Gastroesophageal sphincter (tissue), 3 donors: ENCODE measurements around the gene SDSL.

Source experiments
- POLR2A ChIP-seq, 2 donors: fragments of 450-650 bp; IDR thresholded peaks; one replicate each; pipeline ENCODE4 v1.6.1; 2017; ENCODE audit warnings: antibody characterized with exemption in 2 of 2, mild to moderate bottlenecking in 2 of 2, moderate library complexity in 1 of 2
- TF ChIP-seq, protein P1 (sequence below), 4 experiments: fragments of 200-600 bp in 2 of 4; fragments of 450-650 bp in 2 of 4; sonication (generic) in 1 of 4; IDR thresholded peaks; one replicate each; pipeline ENCODE4 v1.5.1; 2017 to 2019; ENCODE audit warnings: antibody characterized with exemption in 4 of 4, mild to moderate bottlenecking in 2 of 4, moderate library complexity in 2 of 4

DNA sequence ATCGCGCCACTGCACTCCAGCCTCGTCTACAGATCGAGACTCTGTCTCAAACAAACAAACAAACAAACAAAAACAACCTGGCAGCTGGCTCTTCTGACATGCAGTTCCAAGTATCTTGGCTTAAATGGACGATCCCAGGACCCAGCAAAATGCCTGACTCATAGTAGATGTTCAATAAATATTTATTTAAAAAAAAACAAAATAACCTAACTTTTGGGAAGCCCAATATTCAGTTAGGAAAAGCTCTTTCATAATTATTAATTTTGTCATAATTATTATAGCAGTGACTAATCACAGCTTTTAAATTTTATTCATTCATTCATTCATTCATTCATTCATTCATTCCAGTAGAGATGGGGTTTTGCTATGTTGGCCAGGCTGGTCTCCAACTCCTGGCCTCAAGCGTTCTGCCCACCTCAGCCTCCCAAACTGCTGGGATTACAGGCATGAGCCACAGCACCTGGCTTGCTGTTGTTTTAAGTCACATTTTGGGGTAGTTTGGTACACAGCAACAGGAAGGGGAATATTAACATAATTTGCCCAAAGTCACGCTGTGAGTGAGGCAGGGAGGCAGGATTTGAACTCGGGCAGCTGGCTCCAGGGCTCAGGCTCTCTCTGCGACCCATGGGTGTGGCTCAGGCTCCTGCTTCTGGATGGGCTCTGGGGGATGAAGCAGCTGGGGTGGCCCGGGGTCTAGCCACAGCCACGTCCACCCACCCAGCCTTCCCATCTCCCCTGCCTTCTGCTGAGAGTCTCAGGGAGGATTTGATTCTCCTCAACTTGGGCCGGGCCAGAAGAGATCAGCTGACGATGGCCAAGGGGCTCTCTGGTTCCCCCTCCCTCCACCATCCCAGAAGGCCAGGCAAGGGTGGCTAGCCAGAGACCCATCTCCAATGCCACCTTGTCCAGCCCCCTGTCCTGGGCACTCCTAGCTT, 20.8 kb upstream of the SDSL start:
- TF ChIP-seq, protein P1, sequence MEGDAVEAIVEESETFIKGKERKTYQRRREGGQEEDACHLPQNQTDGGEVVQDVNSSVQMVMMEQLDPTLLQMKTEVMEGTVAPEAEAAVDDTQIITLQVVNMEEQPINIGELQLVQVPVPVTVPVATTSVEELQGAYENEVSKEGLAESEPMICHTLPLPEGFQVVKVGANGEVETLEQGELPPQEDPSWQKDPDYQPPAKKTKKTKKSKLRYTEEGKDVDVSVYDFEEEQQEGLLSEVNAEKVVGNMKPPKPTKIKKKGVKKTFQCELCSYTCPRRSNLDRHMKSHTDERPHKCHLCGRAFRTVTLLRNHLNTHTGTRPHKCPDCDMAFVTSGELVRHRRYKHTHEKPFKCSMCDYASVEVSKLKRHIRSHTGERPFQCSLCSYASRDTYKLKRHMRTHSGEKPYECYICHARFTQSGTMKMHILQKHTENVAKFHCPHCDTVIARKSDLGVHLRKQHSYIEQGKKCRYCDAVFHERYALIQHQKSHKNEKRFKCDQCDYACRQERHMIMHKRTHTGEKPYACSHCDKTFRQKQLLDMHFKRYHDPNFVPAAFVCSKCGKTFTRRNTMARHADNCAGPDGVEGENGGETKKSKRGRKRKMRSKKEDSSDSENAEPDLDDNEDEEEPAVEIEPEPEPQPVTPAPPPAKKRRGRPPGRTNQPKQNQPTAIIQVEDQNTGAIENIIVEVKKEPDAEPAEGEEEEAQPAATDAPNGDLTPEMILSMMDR (IDR thresholded peaks at IDR 0.05): no peak
- no peak for TF ChIP-seq POLR2A (IDR thresholded peaks at IDR 0.05)
